NCI-H128 (cell line): ENCODE measurements around the gene SRD5A2.

Experiments
- DNase-seq: peaks from one replicate; lab custom pipeline; 2025; ENCODE audit not compliant: unreplicated experiment; lab: John Stamatoyannopoulos, UW

Gene SRD5A2, protein sequence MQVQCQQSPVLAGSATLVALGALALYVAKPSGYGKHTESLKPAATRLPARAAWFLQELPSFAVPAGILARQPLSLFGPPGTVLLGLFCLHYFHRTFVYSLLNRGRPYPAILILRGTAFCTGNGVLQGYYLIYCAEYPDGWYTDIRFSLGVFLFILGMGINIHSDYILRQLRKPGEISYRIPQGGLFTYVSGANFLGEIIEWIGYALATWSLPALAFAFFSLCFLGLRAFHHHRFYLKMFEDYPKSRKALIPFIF

DNA sequence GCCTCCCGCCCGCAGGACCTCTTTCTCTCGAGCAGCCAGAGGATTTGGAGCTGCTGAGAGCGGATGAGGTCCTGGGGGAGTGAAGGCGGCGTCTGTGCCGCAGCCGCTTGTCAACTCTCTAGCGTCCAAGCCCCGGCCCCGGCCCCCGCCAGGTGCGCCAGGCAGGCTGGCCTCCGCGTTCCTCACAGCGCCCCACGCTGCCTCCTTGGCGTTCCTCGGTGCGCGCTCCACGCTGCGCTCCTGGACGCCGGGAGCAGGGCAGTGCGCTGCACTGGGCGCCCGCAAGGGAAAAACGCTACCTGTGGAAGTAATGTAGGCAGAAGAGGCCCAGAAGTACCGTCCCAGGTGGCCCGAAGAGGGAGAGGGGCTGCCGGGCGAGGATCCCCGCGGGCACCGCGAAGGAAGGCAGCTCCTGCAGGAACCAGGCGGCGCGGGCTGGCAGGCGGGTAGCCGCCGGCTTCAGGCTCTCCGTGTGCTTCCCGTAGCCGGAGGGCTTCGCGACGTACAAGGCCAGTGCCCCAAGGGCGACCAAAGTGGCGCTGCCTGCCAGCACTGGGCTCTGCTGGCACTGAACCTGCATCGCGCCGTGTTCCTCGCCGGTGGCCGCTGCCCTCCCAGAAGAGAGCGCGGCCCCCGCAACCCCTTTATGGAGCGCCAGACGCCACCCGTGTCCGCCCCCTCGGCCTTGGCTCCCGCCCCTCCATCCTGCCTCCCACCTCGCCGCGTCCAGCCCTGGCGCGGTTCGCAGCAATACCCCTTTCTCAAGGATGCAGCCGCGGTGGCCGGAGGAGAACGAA is at the start of gene SRD5A2:
Gene SRD5A2 (minus strand): TSS at position 618 of the 797 bp plus-strand sequence. CDS start 38 bp downstream, at position 580.
- no peak for DNase-seq

DNA sequence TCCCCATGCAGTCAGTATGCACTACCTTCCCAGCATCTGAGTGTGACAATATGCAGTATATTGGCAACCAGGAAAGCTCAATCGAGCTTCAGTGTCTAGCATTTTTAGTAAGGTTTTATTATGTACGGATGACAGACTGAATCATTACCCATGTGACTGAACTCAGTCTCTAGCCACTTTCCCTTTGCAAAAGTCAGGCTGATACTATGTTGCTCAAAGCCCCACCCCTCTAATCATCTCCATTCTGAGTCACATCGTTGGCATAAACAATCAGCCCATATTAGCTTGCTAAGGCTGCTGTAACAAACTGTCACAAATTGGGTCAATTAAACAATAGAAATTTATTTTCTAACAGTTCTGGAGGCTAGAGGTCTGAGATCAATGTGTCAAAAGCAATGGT is 25.8 kb upstream of the SRD5A2 start:
- no peak for DNase-seq

DNA sequence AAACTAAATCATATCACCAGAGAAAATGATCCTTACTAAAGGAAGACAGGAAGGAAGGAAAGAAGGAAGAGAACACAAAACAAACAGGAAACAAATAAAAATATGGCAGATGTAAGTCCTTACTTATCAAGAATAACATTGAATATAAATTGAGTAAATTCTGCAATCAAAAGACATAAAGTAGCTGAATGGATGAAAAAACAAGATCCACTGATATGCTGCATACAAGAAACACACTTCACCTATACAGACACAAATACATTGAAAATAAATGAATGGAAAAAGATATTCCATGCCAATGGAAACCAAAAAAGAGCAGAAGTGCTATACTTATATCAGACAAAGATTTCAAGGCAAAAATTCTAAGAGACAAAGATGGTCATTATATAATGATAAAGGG is 18.0 kb upstream of the SRD5A2 start:
- no peak for DNase-seq

DNA sequence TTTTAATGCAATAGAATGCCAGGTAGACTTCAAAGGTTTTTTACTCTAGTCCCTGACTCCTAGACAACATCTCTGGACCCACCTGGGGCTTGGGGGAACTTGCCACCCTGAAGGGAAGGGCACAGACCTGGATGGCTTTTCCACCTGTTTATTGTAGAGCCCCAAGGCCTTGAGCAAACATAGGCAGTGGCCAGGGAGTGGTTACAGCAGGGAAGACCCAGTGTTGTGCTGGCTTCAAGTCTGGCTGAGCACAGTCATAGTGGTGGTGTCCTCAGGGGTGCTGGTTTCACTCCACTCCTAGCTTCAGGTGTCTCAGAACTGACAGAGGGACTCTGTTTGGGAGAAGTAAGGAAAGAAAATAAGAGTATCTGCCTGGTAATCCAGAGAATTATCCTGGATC is 5.5 kb upstream of the SRD5A2 start:
- no peak for DNase-seq

DNA sequence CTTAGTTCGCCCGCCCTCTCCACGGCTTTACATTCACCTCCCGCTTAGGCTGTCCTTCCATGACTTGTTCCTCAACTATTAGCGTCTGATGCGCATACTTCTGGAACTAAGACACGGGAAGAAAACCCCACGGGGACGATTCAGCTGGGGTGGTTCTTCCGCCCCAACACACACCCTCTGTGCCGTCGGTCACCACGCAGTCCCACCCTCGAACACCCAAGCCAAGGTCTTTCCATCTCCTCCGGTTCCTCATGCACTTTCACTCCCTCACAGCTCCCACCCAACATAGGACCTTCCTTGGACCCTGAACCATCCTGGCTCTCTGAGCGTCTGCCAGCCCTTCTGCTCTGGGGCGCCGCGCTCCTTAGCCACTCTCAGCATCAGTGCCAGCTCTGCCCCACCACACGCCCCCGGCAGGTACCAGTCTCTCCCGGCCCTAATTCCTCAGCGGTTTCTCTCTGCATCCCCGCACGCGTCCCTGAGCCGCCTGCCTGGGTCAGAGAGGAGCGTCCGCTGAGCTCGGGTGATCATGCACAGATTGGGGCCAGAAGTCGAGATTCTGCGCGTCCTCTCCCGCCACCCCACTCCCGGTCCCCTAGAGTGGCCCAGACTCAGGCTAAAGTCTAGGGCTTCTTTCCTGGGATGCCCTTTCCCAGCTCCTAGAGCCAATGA is 522 bp upstream of the SRD5A2 start:
- DNase-seq: no peak

DNA sequence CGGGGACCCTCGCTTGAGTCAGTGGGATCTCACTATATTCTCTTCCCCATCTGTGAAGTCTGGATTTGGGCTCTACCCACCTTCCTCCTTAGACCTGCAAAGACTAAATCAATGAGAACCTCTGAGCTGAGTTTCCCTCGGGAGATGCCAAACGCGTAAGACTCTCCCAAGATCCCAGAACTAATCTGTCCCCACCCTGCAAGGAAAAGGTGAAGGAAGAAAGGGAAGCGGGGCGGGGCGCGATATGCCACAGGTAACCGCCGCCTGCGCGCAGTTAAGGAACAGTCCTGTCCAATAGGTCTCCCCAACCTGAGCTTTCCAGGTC is 780 bp downstream of the SRD5A2 start:
- DNase-seq: no peak

DNA sequence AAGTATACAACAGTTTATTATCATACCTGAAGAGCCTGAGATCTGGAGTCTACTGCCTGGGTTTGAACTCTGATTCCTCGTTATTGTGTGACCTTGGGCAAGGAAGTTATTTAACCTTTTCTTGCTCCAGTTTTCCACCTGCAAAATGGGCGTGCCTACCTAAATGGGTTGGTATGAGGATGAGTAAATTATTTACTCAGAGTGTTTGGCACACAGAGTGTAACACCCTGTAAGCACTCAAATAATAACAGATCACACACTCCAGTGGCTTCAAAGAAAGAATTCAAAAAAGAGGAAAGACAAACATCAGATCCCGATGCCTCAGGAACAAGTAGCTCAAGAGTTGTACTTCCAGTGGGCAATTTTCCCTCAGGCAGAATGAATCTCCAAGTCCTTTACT is 2.4 kb downstream of the SRD5A2 start:
- DNase-seq: no peak

DNA sequence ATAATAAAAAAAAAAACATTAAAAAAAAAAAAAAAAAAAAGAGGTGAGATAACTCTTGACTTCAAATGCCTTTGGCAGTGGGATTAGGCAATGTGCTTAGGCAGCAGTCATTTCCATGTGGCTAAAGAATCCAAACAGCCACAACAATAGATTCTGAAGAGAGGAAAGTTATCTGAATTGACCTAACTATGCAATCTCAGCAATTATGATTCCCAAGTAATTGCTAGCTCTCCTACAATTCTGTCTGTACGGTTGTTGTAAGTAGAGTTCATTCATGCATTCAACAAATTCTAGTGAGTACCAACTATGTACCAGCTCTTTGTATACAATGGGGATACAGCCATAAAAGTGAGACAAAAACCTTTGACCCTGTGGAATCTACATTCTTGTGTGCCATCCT is 3.6 kb downstream of the SRD5A2 start:
- no peak for DNase-seq

DNA sequence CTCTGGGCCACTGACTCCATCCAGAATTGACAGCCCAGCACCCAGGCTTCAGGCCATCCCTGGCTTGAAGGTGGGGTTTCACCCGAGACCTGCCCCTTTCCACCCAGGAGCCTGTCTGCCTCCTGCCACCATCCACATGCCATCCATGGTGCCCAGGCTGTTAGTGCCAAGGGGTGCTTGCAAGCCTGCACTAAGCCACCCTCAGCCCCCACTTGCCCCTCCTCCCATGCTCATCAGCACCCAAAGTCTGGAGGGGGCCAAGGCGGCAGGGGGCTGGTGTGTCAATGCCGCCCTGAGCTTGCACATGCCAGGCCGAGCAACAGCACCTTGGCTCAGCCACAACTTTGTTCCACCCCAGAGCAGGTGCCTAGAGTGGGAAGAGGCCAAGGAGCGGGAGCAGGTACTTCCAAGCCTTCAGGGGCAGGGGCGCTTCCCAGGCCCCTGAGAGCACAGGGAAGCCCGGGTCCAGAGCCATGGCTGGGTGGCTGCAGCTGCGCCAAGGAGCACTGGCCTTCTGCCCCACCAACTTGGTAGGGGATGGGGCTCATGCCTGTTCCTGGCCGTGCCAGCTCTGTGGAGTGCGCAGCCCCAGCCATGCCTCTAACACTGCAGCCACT is 12.0 kb downstream of the SRD5A2 start:
- no peak for DNase-seq

DNA sequence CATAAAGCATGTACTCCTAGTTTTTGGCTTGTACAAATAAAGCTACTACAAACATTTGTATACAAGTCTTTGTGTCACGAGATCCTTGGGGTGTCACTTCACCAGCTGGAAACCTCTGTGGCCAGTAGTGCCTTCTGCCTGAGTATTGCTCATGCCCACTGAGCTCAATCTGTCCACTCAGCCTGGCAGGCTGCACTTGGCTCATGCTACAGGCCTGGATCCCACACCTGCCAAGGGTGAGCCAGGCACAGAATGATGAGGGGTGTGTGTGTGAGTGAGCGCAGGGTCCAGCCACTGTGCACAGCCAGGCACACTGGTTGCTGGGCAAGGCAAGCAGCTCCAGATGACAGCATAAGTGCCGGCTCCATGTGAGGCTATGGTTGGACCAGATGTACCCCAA is 13.1 kb downstream of the SRD5A2 start:
- DNase-seq: no peak

DNA sequence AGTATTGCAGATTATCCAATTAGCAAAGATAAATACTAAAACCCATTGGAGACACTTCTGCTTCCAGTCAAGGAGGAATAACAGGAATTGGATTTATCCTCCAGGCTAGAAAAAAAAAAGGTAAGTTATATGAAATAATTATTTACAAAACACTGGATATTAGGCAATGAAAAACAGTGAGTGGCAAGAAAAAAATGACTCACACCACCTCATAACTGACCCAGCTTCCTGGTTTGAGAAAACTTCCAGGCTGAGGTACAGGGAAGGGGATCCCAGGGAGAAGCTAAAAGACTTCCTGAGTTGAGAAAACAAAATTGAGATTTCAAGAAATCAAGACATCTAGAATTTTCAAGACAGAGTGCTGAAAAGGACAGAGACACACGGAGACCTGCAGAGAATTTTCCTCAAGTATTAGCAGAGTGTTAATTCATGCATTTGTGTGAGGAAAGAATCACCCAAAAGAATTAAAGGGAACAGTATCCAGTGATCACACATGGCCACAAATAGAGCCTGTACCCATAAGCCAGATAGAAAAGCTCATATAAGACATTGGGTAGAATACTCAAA is 17.4 kb downstream of the SRD5A2 start:
- DNase-seq: no peak

DNA sequence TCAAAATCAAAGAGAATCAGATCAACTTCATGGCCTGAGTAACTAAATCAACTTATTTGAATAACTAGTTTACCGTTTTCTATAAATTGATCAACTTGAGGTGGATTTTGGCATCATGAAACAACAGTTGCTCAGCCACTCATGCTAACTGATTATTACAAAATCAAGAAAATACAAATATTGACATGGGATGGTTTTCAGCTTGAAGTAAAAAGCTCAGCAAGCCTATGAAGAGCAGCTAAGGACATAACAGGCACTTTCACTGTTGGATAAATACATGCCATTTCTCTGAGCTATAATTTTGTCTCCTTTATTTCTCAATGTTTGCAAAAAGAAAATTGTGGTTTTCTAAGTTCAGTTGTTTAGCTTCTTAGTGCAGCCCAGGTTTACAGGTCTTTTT is 18.9 kb downstream of the SRD5A2 start:
- DNase-seq: no peak

DNA sequence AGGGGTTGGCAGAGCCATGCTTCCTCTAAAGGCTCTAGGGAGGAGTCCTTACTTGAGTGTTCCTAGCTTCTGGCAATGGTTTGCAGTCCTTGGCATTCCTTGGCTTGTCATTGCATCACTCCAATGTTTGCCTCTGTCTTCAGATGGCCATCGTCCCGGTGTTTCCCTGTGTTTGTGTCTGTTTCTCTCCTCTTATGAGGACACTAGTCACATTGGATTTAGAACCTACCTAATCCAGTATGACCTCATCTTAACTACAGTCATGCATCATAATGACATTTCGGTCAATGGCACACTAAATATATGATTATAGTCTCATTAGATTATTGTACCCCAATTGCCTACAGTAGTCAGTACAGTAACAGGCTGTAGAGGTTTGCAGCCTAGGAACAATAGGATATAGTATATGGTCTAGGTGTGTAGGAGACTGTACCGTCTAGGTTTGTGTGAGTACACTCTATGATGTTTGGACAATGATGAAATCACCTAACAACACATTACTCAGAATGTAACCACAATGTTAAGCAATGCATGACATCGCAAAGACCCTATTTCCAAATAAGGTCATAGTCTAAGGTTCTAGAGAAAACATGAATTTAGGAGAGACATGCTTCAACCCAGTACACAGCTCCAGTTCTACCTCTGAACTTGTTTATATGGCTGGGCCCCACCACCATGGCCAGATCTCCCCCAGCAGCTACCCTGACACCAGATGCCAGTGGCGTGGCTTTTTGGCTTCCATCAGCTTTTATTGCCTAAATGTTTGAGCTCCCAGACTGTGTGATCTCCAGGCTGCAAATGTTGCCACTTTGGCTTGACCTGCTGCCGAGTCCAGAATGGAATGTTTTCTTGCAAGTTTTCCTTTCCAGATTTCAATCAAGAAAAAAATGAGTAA is 22.1 kb downstream of the SRD5A2 start:
- no peak for DNase-seq

DNA sequence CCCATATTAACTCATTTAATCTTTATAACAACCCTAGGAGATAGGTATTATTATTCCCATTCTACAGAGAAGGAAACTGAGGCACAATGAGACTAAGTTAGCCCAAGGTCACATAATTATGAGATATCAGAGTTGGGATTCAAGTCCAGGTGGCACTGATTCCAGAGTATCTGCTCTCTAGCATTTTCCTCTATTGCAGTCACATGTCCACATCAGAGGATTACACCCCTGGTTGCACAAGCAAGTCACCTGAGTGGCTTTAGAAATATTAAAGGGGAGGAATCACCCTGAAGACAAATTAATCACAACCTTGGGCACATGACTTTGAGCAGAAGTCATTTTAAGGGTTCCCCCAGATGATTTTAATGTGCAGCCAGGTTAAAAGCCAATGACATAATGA is 23.8 kb downstream of the SRD5A2 start:
- DNase-seq: no peak

DNA sequence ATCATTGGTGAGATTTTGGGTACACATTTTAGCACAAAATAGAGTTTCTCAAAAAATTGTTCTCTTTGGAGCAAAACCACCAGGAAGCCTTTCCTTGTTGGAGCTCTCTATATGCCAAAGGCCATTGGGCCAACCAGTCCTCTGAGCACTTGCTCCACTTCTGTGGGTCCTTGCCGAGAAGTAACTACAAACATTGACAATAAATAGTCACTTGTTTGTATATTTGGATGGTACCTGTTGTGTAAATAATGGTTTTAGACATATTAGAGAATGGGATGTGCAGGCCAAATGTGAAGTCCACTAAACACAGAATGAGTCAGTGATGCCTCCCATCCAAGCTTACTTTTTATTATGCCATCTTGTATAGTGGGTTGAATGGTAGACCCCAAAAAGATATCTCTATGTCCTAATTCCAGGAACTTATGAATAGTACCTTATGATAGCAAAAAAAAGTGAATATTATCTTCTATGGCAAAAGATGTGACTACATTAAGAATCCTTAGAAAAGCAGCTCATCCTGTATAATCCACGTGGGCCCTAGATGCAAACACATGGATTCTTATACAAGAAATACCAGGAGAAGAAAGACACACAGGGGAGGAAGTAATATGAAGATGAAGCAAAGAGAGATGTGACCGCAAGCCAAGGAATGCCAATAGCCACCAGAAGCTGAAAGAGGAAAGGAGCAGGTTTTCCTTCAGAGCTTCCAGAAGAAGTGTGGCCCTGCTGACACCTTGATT is 24.6 kb downstream of the SRD5A2 start:
- DNase-seq: no peak

DNA sequence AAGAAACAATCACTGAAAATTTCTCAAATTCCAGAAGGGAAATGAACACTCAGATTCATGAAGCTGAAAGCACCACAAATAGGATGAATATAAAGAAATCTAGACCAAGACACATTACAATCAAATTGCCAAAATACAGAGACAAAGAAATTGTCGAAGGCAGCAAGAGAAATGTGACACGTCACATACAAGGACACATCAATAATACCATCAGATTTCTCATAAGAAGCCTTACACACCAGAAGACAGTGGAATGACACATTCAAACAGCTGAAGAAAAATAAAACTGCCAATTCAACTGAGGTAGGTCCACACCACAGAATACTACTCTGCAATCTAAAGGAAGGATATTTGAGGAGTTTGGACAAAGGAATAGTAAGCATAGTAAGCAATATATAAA is 27.4 kb downstream of the SRD5A2 start:
- DNase-seq: no peak

DNA sequence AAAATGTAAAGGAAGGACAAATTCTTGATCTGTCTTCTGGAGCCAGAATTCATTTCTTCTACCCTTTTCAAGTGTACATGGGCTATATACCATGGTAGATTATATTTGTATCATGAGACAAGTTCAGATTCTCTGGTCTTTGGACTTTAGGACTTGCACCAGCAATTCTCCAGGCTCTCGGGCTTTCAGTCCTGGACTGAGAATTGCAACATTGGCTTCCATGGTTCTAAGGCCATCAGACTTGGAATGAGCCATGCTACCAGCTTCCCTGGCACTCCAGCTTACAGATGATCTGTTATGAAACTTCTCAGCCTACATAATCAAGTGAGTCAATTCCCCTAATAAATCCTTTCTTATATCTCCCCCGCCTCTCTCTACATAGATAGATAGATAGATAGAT is 33.3 kb downstream of the SRD5A2 start:
- DNase-seq: no peak

DNA sequence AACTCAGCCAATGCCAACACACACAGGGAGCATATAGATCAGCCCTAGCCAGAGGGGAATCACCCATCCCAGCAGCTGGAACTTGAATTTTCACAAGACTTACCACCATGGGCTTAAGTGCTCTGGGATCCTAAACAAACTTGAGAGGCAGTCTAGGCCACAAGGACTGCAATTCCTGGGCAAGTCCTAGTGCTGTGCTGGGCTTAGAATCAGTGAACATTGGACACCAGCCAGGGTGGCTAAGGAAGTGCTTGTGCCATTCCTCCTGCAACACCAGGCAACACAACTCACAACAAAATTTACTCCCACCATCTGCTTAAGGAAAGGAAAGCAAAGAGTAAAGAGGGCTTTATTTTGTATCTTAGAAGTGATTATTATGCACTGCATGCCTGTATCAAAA is 38.9 kb downstream of the SRD5A2 start:
- no peak for DNase-seq

DNA sequence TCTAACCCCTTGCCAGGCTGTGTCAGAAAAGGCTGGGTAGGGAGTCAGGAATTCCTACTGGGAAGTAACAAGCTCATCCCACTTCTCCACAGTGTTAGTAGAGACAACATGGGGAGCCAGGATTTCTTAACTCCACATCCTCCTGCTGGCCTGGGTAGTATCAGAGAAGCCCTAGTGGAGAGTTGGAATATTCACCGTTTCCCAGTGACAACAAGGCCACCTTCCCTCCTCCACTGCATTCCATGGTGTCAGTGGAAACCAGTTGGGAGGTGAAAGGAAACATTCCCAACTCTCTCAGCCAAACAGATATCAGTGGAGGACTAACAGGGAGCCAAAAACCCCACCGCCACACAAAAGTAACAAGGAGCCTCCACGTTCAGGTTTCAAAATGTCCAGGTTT is 41.2 kb downstream of the SRD5A2 start:
- no peak for DNase-seq

DNA sequence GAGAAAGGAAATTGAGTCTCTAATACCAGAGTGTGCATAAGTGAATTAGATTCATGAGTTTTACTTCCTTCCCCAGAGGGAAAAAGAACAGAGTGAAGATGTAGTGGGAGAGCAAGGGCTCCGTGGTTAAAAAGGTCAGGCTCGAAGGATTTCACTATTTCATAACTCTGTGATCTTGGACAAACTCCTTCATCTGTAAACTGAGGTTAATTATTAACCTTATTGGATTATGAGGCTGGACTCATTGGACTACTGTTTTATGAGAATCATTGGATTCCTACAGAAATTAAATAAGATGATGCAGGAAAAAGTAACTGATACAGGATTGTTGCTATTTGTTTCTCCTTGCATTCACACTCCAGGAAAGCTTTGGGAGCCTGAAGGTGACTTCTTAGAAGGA is 45.0 kb downstream of the SRD5A2 start:
- no peak for DNase-seq
